SIG-M5 (cell line): ENCODE measurements around the gene AAMP.
"Not testable (repeated sequence)": the region's sequence is repeated elsewhere in the genome, so short reads cannot be mapped to it uniquely, and the experiment has no call there.

ENCODE experiments used
- DNase-seq: peaks from one replicate; lab custom pipeline; 2025; lab: John Stamatoyannopoulos, UW

The AAMP gene

GRCh38 chr2:218269900-218270720, at the start of gene AAMP, which contains the start of gene PNKD:
Gene AAMP (minus strand): TSS chr2:218270137. CDS start chr2:218270086, 51 bp downstream.
Gene PNKD (plus strand): TSS chr2:218270519. CDS start chr2:218270536, 17 bp downstream.
- DNase-seq: peak; percentile 94

DNA sequence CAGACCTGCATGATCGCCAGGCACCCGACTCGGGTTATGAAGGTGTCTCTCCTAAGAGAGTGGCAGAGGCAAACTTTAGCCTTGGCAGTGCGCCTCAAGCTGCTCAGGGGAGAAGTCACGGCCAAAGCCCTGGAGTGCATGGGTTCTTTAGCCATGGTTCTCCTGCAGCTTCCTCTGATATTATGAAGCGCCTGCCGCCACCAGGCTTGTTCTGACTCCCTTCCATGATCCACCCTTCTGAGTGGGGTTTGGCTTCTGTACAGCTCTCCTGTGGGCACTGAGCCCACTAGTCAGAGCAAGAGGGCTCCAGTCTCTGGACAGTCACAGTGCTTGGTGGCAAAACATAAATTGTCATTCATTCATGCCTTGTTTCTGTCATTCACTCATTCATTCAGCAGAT, 48.3 kb upstream of the AAMP start:
- DNase-seq: no peak

- no peak for DNase-seq
These were observed 47.9 kb upstream of the AAMP start for GRCh38 chr2:218317835-218318234.

- DNase-seq: no peak
These were observed 47.3 kb upstream of the AAMP start for GRCh38 chr2:218317303-218317630.

DNA sequence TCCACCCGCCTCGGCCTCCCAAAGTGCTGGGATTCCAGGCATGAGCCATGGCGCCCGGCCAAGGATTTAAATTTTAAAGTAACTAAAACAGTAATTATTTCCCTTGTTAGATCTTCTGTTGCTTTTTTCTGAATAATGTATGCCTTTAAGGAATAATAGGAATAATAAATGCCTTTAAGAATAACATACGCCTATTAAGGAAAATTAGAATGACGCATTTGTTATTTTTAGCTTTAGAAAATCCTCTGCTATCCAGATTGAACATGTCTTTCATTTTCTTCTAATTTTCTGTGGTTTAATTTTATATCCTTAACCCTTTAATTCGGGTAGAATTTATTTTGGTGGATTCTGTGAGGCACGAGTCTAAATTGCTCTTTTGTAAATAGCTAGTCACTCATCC, 45.5 kb upstream of the AAMP start:
- no peak for DNase-seq

DNA sequence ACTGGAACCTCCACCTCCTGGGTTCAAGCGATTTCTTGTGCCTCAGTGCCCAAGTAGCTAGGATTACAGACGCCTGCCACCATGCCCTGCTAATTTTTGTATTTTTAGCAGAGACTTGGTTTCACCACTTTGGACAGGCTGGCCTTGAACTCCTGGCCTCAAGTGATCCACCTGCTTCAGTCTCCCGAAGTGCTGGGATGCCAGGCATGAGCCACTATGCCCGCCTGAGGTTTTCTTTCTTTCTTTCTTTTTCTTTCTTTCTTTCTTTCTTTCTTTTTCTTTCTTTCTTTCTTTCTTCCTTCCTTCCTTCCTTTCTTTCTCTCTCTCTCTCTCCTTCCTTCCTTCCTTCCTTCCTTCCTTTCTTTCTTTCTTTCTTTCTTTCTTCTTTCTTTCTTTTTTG, 44.8 kb upstream of the AAMP start:
- not testable (repeated sequence) for DNase-seq

- no peak for DNase-seq
These were observed 43.4 kb upstream of the AAMP start for GRCh38 chr2:218313356-218313755.

GRCh38 chr2:218312267-218312756, 42.4 kb upstream of the AAMP start:
- no peak for DNase-seq

GRCh38 chr2:218311541-218312266, 41.8 kb upstream of the AAMP start:
- DNase-seq: not testable (repeated sequence)

DNA sequence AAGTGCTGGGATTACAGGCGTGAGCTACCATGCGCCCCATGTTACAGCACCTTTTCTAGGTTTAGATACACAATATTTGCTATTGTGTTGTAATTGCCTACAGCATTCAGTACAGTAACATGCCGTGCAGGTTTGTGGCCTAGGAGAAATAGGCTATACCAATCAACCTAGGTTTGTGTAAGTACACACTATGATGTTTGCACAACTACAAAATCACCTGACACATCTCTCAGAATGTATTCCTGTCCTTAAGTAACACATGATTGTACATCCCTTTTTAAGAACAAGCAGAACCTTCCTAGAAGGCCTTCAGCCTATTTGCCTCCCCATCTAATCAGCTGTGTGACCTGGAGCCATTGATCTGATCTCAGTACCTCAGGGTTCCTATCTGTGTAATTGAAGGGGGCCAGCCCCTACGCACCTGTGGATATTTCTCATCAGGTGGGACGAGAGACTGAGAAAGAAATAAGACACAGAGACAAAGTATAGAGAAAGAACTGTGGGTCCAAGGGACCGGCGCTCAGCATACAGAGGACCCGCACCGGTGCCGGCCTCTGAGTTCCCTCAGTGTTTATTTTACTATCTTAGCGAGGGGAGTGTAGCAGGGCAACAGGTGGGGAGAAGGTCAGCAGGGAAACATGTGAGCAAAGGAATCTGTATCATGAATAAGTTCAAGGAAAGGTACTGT, 41.1 kb upstream of the AAMP start:
- no peak for DNase-seq

DNA sequence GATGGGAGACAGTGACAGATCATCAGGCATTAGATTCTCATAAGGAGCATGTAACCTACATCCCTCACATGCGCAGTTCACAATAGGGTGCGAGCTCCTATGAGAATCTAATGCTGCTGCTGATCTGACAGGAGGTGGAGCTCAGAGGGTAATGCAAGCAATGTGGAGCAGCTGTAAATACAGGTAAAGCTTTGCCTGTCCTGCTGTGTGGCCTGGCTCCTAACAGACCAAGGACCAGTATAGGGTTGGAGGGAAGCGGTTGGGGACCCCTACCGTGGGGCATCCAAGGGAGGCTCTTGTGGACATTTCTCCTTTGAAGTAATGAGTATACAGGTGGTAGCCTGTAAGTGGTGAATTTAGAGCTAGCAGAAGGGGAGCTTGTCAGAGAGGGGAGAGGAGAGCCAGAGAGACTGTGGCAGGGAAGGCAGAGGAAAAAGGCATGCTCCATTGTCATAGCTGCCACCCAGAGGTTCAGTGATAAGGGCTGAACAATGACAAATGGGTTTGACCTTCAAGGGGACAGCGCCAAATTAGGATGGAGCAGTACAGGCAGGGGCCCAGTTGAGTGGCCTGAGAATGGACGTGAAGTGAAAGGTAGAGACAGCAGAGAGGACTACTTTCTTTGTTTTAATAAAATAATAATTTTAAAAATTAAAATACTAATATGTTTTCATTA, 37.6 kb upstream of the AAMP start:
- DNase-seq: no peak

- no peak for DNase-seq
These were observed 36.4 kb upstream of the AAMP start for GRCh38 chr2:218306184-218306920.

DNA sequence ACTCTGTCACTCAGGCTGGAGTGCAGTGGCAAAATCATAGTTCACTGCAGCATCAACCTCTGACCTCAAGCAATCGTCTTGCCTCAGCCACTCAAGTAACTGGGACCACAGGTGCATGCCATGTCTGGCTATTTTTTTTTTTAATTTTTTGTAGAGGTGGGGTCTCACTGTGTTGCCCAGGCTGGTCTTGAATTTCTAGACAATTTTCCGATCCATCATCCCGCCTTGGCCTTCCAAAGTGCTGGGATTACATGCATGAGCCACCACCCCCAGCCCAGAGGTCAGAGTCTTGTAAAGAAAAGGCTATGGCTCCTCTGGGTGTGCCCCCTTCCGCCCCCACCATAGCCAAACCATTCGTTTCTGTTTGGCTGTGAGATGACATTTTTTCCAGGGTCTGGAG, 35.4 kb upstream of the AAMP start:
- no peak for DNase-seq

DNA sequence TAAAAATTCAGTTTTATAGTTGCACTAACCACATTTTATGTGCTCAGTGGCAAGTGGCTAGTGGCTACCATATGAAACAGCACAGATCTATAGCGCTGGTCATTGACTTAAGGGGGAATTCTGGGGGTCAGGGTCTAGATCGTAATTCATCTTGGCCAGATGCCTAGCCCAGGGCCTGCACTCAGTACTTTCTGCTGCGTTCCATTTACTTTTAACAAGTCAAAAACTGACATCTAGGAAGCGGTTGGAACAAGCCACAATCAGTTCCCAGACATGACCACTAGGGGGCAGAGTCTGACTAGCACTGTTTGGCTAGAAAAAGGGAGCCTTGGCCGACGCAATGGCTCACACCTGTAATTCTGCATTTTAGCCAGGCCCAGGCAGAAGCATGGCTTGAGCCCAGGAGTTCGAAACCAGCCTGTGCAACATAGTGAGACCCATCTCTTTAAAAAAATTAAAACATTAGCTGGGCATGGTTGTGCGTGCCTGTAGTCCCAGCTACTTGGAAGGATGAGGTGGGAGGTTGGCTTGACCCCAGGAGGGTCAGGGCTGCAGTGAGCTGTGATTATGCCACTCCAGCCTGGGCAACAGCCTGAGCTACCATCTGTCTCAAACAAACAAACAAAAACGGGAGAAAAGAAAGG, 31.4 kb upstream of the AAMP start:
- DNase-seq: peak; percentile 46

DNA sequence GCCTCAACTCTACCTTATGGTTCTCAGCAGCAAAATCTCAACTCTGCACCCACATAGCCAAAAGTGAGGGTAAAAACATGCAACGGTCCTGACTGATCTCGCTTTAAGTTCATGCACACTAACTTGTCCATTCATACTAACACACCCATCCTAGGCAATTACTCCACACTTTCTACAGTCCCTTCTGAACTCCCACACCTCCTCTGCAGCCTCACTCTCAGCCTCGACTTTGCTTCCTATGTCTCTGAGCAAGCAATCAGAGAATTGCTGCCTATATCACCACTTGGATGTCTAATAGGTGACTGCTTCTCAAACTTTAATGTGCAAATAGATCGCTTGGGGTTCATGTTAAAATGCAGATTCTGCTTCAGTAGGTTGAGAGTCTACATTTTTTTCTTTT, 30.2 kb upstream of the AAMP start:
- no peak for DNase-seq

DNA sequence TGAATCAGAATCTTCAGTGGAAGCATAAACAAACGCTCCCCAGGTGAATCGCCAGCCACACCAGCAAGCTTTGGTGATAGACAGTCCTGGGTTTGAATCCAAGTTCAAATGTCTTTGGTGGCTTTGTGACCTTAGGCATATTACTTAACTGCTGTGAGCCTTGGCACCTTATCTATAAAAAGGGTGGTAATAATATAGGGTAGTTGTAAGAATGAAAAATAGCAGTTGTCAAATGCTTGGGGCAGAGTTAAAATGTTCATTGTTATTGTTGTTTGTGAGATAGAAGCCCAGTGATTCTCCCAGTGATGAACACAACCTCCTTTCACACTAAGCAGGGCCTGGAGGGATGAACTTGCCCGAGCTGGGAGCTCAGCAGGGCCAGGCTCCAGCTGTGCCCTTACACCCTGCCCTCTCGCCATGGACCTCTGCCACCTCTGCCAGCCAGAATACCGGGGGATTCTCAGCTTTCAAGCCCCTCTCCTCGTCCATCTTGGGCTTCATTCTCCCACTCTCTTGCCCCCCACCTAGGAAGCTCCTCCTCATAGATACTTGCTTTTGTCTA, 28.5 kb upstream of the AAMP start:
- no peak for DNase-seq

DNA sequence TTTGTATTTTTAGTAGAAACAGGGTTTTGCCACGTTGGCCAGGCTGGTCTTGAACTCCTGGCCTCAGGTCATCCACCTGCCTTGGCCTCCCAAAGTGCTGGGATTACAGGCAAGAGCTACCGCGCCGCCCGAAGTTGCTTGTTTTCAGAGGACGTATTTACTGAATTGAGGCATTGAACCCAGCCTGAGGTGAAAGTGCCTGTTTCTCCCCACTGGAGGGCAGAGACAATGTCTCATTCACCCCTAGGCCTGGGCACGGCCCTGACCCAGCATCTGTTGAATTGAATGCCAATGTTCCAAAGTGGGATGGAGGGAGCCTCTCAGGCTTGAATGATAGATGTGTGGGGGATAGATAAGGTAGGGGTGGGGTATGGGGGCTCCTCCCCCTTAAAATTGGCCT, 26.9 kb upstream of the AAMP start:
- DNase-seq: no peak

GRCh38 chr2:218296200-218296599, 26.3 kb upstream of the AAMP start:
- no peak for DNase-seq

- DNase-seq: no peak
These were observed 25.1 kb upstream of the AAMP start for GRCh38 chr2:218295029-218295428.

DNA sequence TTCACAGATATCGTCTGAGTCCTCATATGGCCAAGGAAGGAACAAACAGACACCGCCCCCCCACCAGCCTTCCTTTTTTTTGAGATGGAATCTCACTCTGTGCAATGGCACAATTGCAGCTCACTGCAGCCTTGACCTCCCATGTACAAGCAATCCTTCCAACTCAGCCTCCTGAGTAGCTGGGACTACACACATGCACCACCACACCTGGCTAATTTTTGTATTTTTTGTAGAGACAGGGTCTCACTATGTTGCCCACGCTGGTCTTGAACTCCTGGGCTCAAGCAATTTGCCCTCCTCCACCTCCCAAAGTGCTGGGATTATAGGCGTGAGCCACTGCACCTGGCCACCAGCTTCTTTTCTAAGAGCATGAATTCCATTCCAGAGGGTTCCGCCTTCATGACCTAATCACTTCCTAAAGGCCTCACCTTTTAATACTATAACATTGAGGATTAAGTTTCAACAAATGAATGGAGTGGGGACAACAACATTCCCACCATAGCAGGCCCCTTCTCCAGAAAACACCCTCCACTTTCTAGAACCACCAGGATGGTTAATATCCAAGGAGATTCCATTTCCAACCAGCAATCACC, 24.6 kb upstream of the AAMP start:
- no peak for DNase-seq
